ENCODE results near the gene ZNF667.

The ZNF667 gene

GRCh38 chr19:56476651-56477428 lies at the start of gene ZNF667:
ZNF667 (minus strand) TSS chr19:56477345; CDS start chr19:56462370, 14,975 bp downstream.
- no peak for DNase-seq

GRCh38 chr19:56525214-56525860 lies 48.2 kb upstream of the ZNF667 start:
- DNase-seq: no peak

- DNase-seq: no peak
Observed at GRCh38 chr19:56508290-56508778, 31.2 kb upstream of the ZNF667 start.

- peak; percentile 77 for DNase-seq
Observed at GRCh38 chr19:56507446-56508289, 30.5 kb upstream of the ZNF667 start, which contains the start of gene ZNF471. ZNF471 (plus strand) TSS chr19:56507855; CDS start chr19:56511572, 3,717 bp downstream.

- DNase-seq: no peak
Observed at GRCh38 chr19:56504581-56504980, 27.4 kb upstream of the ZNF667 start.

GRCh38 chr19:56491399-56491798 lies 14.3 kb upstream of the ZNF667 start:
- DNase-seq: no peak

- no peak for DNase-seq
Observed at GRCh38 chr19:56477429-56478338, 539 bp upstream of the ZNF667 start.

GRCh38 chr19:56476093-56476492 lies 1.1 kb downstream of the ZNF667 start:
- no peak for DNase-seq

GRCh38 chr19:56474308-56474707 lies 2.8 kb downstream of the ZNF667 start:
- DNase-seq: no peak

- DNase-seq: no peak
Observed at GRCh38 chr19:56441206-56441792, 35.8 kb downstream of the ZNF667 start.

- DNase-seq: no peak
Observed at GRCh38 chr19:56423985-56424353, 53.2 kb downstream of the ZNF667 start.

- no peak for DNase-seq
Observed at GRCh38 chr19:56423276-56423984, 53.7 kb downstream of the ZNF667 start.

- DNase-seq: no peak
Observed at GRCh38 chr19:56405062-56405461, 72.1 kb downstream of the ZNF667 start.

GRCh38 chr19:56404705-56405056 lies 72.5 kb downstream of the ZNF667 start:
- DNase-seq: no peak

- DNase-seq: peak; percentile 88
Observed at GRCh38 chr19:56403764-56404704, 73.1 kb downstream of the ZNF667 start, which contains the start of gene ZNF583. ZNF583 (plus strand) TSS chr19:56404332; CDS start chr19:56407115, 2,783 bp downstream.

GRCh38 chr19:56403261-56403660 lies 73.9 kb downstream of the ZNF667 start:
- no peak for DNase-seq

GRCh38 chr19:56400485-56400884 lies 76.7 kb downstream of the ZNF667 start:
- no peak for DNase-seq

- DNase-seq: no peak
Observed at GRCh38 chr19:56398809-56399208, 78.3 kb downstream of the ZNF667 start.

GRCh38 chr19:56393119-56394012 lies 83.8 kb downstream of the ZNF667 start, which contains the start of gene ZNF582:
ZNF582 (minus strand) TSS chr19:56393534; CDS start chr19:56391752, 1,782 bp downstream.
- DNase-seq: peak; percentile 96

All from COR-L47 (cell line).